HEK293 (cell line): ENCODE results near the gene OR2A12.

Experiments
- CTCF ChIA-PET: fragments of 350-600 bp; formaldehyde crosslinking; extraction: SDS; loops from one replicate; lab custom pipeline; 2021; ENCODE audit warnings: antibody characterized with exemption; lab: Yijun Ruan, JAX
- POLR2A ChIA-PET: fragments of 300-600 bp; formaldehyde crosslinking; extraction: SDS; loops from one replicate; lab custom pipeline; 2020; ENCODE audit warnings: antibody characterized with exemption, inconsistent platforms; lab: Yijun Ruan, JAX
- H3K27ac ChIP-seq: fragments of 200-500 bp; sonication (Bioruptor generic); 2 replicates; pipeline ENCODE4 v1.5.1; 2014; ENCODE audit warnings: low read depth, low read length, control low read depth, inconsistent platforms; ENCODE audit errors: extremely low read depth
- H3K36me3 ChIP-seq, 2 experiments: fragments of 200-500 bp in 1 of 2; sonication (Bioruptor generic) in 1 of 2; 1 replicate in 1 of 2; 2 replicates in 1 of 2; pipeline ENCODE4 v1.5.1; 2014 to 2017; ENCODE audit warnings: inconsistent platforms in 2 of 2, low read length in 2 of 2; ENCODE audit not compliant: control insufficient read depth in 2 of 2, insufficient read depth in 1 of 2
- H3K4me1 ChIP-seq: fragments of 200-500 bp; sonication (Bioruptor generic); 2 replicates; pipeline ENCODE4 v1.5.1; 2014; ENCODE audit warnings: mild to moderate bottlenecking, low read length, inconsistent platforms; ENCODE audit not compliant: control insufficient read depth, insufficient read depth
- H3K4me3 ChIP-seq: 2 replicates; pipeline ENCODE4 v1.5.1; 2011; ENCODE audit warnings: low read depth, mild to moderate bottlenecking, control low read depth, low read length, moderate library complexity
- H3K9me3 ChIP-seq: fragments of 200-500 bp; sonication (Bioruptor generic); 2 replicates; pipeline ENCODE4 v1.5.1; 2014; ENCODE audit warnings: low read depth, low read length, inconsistent platforms; ENCODE audit not compliant: control insufficient read depth, insufficient read depth
- GLIS1 ChIP-seq: fragments of 450-650 bp; formaldehyde crosslinking; IDR thresholded peaks from 2 replicates; pipeline ENCODE4 v1.5.1; 2016; ENCODE audit warnings: missing biosample characterization, missing genetic modification characterization
- HOXC10 ChIP-seq: sonication (generic); formaldehyde crosslinking; IDR thresholded peaks from 2 replicates; pipeline ENCODE4 v1.8.1; 2023; ENCODE audit warnings: mild to moderate bottlenecking, missing genetic modification reagents
- PRDM2 ChIP-seq: fragments of 450-650 bp; formaldehyde crosslinking; IDR thresholded peaks from 2 replicates; pipeline ENCODE4 v1.5.1; 2016; ENCODE audit warnings: missing biosample characterization, missing genetic modification characterization, borderline replicate concordance
- PRDM4 ChIP-seq: fragments of 450-650 bp; formaldehyde crosslinking; IDR thresholded peaks from 2 replicates; pipeline ENCODE4 v1.5.1; 2017; ENCODE audit warnings: missing biosample characterization, missing genetic modification characterization
- SP2 ChIP-seq: fragments of 450-650 bp; formaldehyde crosslinking; IDR thresholded peaks from 2 replicates; pipeline ENCODE4 v1.5.1; 2016; ENCODE audit warnings: missing biosample characterization, missing genetic modification characterization
- TRIM28 ChIP-seq: IDR thresholded peaks from 2 replicates; pipeline ENCODE4 v1.6.1; 2011; ENCODE audit warnings: low read length, control low read depth, borderline replicate concordance
- ZBTB20 ChIP-seq: fragments of 450-650 bp; formaldehyde crosslinking; IDR thresholded peaks from 2 replicates; pipeline ENCODE4 v1.5.1; 2016; ENCODE audit warnings: missing biosample characterization, missing genetic modification characterization
- ZFP37 ChIP-seq: fragments of 450-650 bp; formaldehyde crosslinking; IDR thresholded peaks from 2 replicates; pipeline ENCODE4 v1.5.1; 2016; ENCODE audit warnings: missing biosample characterization, missing genetic modification characterization
- ZNF121 ChIP-seq: fragments of 450-650 bp; formaldehyde crosslinking; IDR thresholded peaks from 2 replicates; pipeline ENCODE4 v1.5.1; 2016; ENCODE audit warnings: missing biosample characterization, missing genetic modification characterization
- ZNF266 ChIP-seq: fragments of 450-650 bp; formaldehyde crosslinking; IDR thresholded peaks from 2 replicates; pipeline ENCODE4 v1.5.1; 2016; ENCODE audit warnings: missing biosample characterization, missing genetic modification characterization, low read depth
- ZNF391 ChIP-seq: fragments of 450-650 bp; formaldehyde crosslinking; IDR thresholded peaks from 2 replicates; pipeline ENCODE4 v1.5.1; 2016; ENCODE audit warnings: low read depth, missing biosample characterization, missing genetic modification characterization, borderline replicate concordance
- ZNF398 ChIP-seq: fragments of 450-650 bp; formaldehyde crosslinking; IDR thresholded peaks from 2 replicates; pipeline ENCODE4 v1.5.1; 2017; ENCODE audit warnings: missing biosample characterization, missing genetic modification characterization
- ZNF433 ChIP-seq: fragments of 450-650 bp; formaldehyde crosslinking; IDR thresholded peaks from 2 replicates; pipeline ENCODE4 v1.5.1; 2016; ENCODE audit warnings: missing biosample characterization, missing genetic modification characterization, low read depth
- ZNF449 ChIP-seq: fragments of 450-650 bp; formaldehyde crosslinking; IDR thresholded peaks from 2 replicates; pipeline ENCODE4 v1.5.1; 2017; ENCODE audit warnings: missing biosample characterization, mild to moderate bottlenecking, missing genetic modification characterization, moderate library complexity
- ZNF600 ChIP-seq: fragments of 450-650 bp; formaldehyde crosslinking; IDR thresholded peaks from 2 replicates; pipeline ENCODE4 v1.5.1; 2016; ENCODE audit warnings: missing biosample characterization, missing genetic modification characterization
- ZNF621 ChIP-seq: fragments of 450-650 bp; formaldehyde crosslinking; IDR thresholded peaks from 2 replicates; pipeline ENCODE4 v1.5.1; 2017; ENCODE audit warnings: missing biosample characterization, missing genetic modification characterization
- ZNF660 ChIP-seq: fragments of 450-650 bp; IDR thresholded peaks from 2 replicates; pipeline ENCODE4 v1.5.1; 2018; ENCODE audit warnings: missing biosample characterization, mild to moderate bottlenecking, missing genetic modification characterization
- ZNF701 ChIP-seq: fragments of 450-650 bp; formaldehyde crosslinking; IDR thresholded peaks from 2 replicates; pipeline ENCODE4 v1.5.1; 2016; ENCODE audit warnings: missing biosample characterization, missing genetic modification characterization

OR2A12 gene

GRCh38 chr7:144133307-144133706 is 47.2 kb downstream of the OR2A12 start:
- TF ChIP-seq ZNF121 (tag by site-specific recombination) (no peak), ZNF701 (tag by site-specific recombination) (no peak), ZNF449 (no peak), ZNF391 (tag by site-specific recombination) (no peak), PRDM4 (no peak), GLIS1 (tag by site-specific recombination) (no peak), ZNF266 (tag by site-specific recombination) (no peak), SP2 (tag by site-specific recombination) (no peak), ZNF398 (no peak), ZNF660 (tag by site-specific recombination) (no peak), ZNF600 (tag by site-specific recombination) (no peak), ZNF433 (tag by site-specific recombination) (no peak), ZFP37 (tag by site-specific recombination) (no peak), ZNF621 (tag by site-specific recombination) (no peak), TRIM28 (no peak), ZBTB20 (tag by site-specific recombination) (no peak), PRDM2 (tag by site-specific recombination) (no peak), HOXC10 (CRISPR knock-in tag) (no peak)
- ChIA-PET POLR2A (no interaction called here), CTCF (interaction anchor here (0.8 kb wide), 1 partner anchor 259 kb away, joined by 4 read pairs; no protein-coding TSS in a partner anchor)
- Histone ChIP-seq H3K27ac (no peak overlapping the region), H3K9me3 (no peaks in the 10 kb centered on the region), H3K4me1 (no peaks in the 10 kb centered on the region), H3K36me3 (no peaks in the 10 kb centered on the region), H3K4me3 (no peak overlapping the region)
